HG03460 (cell line): ENCODE data around the gene MYH14.
"Not testable (repeated sequence)": the region's sequence is repeated elsewhere in the genome, so short reads cannot be mapped to it uniquely, and the experiment has no call there.

ENCODE experiments used
- ATAC-seq: cut with Tn5 transposase; IDR thresholded peaks from one replicate; pipeline ENCODE4 v1.9.1; 2021; ENCODE audit not compliant: unreplicated experiment

MYH14 gene

DNA sequence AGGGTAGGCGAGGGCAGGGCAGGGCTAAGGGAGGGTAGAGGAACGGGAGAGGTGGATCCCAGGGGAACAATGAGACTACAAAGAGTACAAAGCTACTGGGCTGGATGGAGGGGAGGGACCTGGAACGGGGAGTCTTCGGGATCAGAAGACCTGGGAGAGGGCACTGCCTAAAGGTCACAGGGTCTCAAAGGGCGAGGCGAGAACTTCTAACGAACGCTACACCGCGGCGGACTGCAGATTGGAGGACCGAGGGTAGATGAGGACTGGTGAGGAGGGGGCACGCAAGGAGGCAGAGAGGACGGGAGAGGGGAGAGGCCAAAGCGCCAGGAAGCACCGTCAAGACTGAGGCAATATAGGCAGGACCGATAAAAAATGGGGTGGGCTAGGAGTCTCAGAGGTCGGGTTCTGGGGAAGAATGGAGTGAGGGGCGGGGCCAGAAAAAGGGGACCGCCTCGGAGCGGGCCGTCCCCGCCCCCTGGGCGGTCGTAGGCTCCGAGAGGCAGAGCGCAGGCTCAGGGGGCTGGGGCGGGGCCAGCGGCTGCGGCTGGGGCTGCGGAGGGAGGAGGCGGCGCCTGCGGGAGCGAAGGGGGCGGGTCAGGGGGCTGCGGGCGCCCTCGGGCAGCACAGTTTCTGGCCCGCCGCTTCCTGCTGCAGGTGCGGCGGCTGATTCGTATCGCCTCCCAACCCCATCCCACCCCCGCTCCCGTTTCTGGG lies 127.1 kb downstream of the MYH14 start:
- ATAC-seq: no peak

- no peak for ATAC-seq
These were observed 128.0 kb downstream of the MYH14 start for GRCh38 chr19:50331221-50331993.

DNA sequence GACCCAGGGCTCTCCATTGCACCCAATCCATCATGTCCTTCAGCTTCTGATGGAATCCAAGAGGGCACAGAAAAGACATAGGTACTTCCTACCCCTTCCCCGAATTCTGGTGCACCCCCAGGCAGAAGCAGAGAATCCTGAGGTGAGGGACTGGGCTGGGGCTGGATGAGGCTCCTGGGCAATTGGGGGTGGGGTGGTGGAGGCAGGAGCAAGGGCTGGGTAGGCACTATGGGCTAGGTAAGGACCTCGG lies 128.5 kb downstream of the MYH14 start:
- no peak for ATAC-seq

DNA sequence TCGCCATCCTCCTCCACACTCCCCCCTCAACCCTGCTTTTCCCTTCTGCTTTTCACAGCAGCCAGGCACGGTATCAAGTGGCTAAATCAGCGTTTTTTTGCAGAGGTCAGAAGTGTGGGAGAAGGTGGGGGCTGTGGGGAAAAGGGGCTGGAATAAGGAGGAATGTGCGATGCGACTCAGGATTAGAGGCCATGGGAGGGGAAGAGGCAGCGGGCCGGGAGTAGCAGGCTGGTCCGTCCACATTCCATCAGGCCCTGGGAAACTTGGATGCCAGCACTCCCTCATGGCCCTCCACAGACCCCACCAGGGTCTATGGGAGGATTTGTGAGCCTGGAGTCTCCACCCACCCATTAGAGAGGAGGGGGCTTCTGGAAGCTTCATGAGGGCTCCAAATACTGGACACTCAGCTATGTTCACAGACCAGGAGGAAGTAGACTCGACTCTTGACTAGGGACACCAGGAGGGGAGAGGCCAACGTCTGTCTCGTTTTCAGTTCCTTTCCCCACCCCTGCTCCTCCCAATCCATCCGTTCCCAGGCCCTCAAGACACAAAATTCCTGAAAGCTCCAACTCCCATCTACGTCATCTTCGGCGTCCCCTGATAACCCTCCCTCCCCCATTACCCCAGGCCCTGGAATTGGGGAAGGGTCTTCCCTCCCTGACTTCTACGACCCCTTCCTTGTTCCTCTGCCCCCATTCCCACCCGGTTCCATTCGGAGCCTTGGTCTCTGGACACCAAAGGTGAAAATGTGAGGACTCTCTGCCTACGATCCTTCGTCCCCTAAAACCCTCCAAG lies 129.0 kb downstream of the MYH14 start:
- no peak for ATAC-seq

- peak; percentile 40 for ATAC-seq
These were observed 129.9 kb downstream of the MYH14 start for GRCh38 chr19:50333235-50333736.

GRCh38 chr19:50333737-50334617 lies 130.6 kb downstream of the MYH14 start:
- peak; percentile 14 for ATAC-seq

DNA sequence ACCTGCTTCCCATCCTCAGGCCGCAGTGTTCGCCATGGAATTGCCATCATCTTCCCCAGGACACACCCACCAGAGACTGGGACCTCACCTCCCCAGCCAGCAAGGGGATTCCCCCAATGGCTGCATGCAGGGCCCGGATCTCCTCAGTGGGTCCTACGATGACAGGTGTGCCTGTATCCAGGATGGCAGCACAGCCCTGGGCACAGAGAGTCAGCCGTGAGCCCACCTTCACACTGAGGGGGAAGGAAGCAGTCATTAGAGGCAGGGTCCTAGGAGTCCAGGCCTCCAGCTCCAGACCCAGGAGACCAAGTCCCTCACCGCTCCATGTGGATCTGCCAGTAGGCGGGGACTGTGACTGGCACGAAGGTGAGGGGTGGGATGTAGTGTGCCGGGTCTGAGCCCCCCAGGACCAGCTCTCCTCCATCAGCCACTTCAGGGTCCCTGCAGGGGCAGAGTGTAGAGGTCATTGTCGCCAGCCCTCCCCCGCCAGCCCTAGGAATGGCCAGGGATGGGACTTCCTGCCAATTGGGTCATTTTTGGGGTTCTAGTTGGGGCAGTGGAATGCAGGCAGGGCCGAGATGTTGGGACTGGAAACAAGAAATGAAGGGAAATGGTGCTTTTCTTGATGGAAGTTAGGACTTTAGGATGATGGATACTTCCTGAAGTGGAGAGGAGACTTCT lies 131.5 kb downstream of the MYH14 start:
- ATAC-seq: no peak

GRCh38 chr19:50337031-50337430 lies 133.6 kb downstream of the MYH14 start:
- ATAC-seq: not testable (repeated sequence)

DNA sequence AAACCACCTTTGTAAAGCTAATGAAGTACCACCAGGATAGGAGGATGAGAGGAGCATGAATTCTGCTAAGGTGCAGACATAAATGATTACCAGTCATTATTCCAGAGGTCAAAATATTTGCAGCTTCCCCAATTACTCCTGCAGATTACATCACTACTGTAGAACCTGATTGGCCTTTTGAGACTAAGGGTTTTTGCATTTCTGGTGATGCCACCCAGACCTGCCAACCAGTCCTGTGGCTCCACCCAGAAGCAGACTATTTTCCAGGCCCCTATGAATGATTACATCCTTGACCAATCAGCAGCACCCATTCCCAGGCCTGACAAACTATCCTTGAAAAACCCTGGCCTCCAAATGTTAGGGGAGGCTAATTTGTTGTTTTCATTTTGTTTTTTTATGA lies 136.9 kb downstream of the MYH14 start:
- no peak for ATAC-seq

DNA sequence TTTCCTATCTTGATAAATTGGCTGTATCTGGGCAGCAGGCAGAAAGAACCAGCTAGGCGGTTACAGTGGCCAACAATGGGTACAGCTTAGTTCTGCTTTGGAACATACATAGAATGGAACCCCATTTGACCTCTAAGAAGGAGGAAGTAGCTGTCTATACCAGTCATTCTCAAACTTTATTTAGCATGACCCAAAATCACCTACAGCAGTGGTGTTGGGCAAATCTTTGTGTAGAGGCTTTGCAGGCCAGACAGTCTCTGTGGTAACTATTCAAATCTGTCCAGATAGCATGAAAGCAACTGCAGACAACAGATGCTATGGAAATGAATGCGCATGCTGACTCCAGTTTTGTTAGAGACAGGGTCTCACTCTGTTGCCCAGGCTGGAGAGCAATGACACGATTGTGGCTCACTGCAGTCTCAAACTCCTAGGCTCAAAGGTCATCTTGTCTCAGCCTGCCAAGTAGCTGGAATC lies 137.7 kb downstream of the MYH14 start:
- peak; percentile 61 for ATAC-seq

GRCh38 chr19:50344661-50345318 lies 141.4 kb downstream of the MYH14 start:
- ATAC-seq: no peak

- not testable (repeated sequence) for ATAC-seq
These were observed 143.7 kb downstream of the MYH14 start for GRCh38 chr19:50347089-50347581.

DNA sequence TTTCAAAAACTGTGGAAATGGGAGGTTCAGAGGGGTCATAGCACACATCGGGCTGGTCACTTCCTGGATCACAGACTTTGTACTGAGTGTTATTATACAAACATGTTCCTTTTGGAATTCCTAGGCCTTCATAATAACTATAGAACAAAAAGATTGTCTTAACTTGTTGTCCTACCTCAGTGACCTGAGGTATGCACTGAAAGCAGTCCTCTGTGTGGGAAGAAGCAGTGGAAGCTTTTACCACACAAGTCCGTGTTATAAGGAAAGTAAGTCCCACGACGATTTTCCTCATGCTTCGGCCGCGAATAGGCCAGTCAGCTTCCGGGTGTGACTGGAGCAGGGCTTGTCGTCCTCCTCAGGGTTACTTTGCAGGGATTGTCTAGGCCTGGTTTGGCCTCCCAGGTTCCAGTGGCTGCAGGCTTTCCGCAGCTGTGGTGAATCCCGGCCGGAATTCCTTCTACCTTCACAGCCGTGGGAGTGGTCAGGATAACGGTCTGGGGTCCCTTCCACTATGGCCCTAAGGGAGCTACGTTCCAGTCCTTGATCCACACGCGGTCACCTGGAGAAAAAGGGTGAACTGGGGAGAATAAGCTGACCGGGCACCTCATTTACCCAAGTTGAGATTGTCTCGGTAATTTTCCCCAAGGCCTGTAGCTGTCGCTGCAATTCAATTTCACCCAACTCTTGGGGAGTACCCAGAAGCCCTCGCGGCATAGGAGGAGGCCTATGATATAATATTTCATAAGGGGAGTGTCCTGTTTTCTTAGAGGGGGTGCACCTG lies 146.0 kb downstream of the MYH14 start:
- ATAC-seq: no peak

DNA sequence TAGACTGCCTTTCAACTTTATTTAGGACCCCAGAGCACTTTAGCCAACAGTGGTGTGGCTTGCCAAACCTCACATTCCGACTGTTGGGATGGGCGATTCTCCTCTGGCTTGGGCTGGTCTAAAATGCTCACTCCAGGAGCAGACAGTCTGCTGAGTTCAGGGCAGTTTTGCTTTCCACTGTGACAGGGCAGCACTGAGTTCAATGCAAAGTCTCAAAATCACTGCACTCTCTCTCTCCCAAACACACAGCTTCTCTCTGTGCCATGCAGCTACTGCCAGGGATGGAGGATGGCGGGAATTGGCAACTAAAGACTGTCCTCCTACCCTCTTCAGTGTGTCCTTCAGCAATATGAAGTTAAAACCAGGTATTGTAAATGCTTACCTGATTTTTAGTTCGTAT lies 148.8 kb downstream of the MYH14 start:
- no peak for ATAC-seq

- not testable (repeated sequence) for ATAC-seq
These were observed 150.1 kb downstream of the MYH14 start for GRCh38 chr19:50353487-50353880.

DNA sequence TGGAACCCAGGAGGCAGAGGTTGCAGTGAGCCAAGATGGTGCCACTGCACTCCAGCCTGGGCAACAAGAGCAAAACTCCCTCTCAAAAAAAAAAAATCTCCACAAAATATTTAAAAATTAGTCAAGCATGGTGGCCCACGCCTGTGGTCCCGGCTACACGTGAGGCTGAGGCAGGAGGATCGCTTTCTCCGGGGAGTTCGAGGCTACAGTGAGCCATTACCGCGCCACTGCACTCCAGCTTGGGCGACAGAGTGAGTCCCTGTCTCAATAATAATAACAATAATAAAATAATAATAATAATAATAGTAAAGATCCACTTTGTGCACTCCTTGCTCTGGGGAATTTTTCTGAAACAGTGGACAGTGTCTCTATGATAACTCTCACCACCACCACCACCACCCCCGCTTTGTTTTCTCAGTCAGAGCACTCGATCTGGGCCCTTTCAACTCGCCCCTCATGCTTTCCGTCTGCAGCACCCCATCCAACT lies 153.3 kb downstream of the MYH14 start:
- ATAC-seq: no peak

DNA sequence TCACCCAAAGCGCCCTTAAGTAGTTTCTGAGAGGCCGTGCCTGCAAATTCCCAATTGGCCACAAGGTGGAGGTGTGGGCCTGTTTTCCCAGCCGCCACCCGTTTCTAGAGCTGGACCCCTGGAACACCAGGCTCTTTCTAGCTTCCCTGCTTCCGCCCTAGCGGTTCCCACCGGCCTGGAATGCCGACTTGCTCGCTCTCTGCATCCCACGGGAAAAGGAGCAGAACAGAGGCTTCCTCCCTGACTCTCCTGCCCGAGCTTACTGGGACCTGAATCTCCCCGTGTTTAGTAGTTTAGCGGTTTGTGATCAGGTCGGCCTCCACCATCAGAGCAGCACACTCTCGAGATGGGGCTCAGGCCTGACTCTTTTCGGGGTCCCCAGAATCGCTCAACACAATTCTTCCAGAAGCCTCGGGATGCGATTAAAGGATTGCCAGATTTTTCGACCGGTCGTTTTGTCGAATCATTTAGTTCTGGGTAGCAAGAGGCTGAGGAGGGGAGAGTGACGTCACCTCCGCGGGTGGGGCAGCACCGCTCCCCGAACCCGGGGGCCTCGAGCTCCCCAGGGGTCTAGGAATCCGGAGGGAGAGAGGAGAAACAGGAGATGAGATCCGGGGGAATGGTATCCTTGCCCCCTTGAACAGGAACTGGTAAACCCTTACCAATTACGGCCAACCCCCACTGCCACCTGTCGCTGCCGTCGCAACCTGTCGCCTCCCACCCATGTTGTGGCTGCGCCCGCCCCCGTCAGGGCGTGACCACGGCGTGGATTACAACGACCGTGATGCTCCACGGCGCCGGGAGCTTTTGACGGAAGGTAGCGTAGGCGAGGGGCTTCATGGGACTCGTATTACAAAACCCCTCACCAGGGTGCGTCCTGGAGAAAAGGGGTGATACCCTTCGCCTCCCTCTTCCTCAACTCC lies 154.0 kb downstream of the MYH14 start:
- peak; percentile 58 for ATAC-seq
